ENCODE measurements around the gene LZTR1. TPM values are rescaled to one million over a fixed set of nuclear protein-coding genes. Genes with fewer than 3 reads are reported as not detected.

The LZTR1 gene
- total RNA-seq, 1 experiment from 2014 or later = 40.2 TPM

DNA sequence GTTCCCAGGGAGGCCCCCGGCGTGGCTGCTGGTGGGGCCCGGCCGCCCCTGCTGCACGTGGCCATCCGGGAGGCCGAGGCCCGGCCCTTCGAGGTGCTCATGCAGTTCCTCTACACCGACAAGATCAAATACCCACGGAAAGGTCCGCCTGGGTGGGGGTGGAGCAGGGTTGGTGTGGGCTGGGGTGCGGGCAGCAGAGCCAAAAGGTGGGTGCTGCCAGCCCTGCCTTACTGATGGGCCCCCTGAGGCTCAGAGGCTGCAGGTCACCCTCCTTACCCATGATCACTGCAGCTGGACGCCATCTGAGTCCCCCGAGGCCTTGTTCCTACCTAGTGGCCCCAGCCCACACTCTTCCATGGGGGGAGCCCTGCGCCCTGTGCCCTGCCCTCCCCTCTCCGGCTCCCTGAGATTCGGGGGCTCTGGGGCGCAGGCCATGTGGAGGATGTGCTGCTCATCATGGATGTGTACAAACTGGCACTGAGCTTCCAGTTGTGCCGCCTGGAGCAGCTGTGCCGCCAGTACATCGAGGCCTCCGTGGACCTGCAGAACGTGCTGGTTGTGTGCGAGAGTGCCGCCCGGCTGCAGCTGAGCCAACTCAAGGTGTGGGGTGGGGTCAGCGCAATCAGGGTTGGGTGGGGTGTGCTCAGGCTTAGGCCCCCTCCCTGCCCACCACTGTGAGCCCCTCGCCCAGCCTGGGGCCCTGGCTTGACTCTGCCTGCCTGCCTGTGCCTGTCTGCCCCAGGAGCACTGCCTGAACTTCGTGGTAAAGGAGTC, 12.2 kb downstream of the LZTR1 start:
- no peaks in the 10 kb centered on the region for H3K36me3 ChIP-seq (ENCODE audit: control insufficient read depth, insufficient read depth, low read length)
- H3K4me1 ChIP-seq (ENCODE audit: control insufficient read depth, insufficient read depth, low read length) = no peaks in the 10 kb centered on the region
- H3K27me3 ChIP-seq (ENCODE audit: control insufficient read depth, insufficient read depth, low read length) = no peaks in the 10 kb centered on the region
- ChIA-PET POLR2A (no interaction called here), CTCF (no interaction called here)
- H3K9me3 ChIP-seq (ENCODE audit: control insufficient read depth, insufficient read depth, low read depth, low read length) = no peaks in the 10 kb centered on the region
- intact Hi-C loops (cut with micrococcal nuclease; ENCODE audit: unreplicated experiment) (no loop called here), in situ Hi-C loops (cut with HindIII; ENCODE audit: low pct_unique_long_range_greater_than_20kb, low sequenced_read_pairs) (no loop called here)
- BruUV-seq (replicated peaks) = no TSS peak
- DNase-seq (ENCODE audit: low read depth, low spot score) (no peak), ATAC-seq (no peak)
- TF ChIP-seq TCF7L2 (IDR thresholded peaks at IDR 0.05; ENCODE audit: low read depth, low read length) (no peak), POLR2AphosphoS5 (IDR thresholded peaks at IDR 0.05; ENCODE audit: low read depth, low read length) (no peak), SIN3A (IDR thresholded peaks at IDR 0.05; ENCODE audit: borderline replicate concordance, insufficient read depth, low read depth, low read length) (no peak)
- TF ChIP-seq, protein P1, sequence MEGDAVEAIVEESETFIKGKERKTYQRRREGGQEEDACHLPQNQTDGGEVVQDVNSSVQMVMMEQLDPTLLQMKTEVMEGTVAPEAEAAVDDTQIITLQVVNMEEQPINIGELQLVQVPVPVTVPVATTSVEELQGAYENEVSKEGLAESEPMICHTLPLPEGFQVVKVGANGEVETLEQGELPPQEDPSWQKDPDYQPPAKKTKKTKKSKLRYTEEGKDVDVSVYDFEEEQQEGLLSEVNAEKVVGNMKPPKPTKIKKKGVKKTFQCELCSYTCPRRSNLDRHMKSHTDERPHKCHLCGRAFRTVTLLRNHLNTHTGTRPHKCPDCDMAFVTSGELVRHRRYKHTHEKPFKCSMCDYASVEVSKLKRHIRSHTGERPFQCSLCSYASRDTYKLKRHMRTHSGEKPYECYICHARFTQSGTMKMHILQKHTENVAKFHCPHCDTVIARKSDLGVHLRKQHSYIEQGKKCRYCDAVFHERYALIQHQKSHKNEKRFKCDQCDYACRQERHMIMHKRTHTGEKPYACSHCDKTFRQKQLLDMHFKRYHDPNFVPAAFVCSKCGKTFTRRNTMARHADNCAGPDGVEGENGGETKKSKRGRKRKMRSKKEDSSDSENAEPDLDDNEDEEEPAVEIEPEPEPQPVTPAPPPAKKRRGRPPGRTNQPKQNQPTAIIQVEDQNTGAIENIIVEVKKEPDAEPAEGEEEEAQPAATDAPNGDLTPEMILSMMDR (IDR thresholded peaks at IDR 0.05) = no peak
- TF ChIP-seq, protein P2, sequence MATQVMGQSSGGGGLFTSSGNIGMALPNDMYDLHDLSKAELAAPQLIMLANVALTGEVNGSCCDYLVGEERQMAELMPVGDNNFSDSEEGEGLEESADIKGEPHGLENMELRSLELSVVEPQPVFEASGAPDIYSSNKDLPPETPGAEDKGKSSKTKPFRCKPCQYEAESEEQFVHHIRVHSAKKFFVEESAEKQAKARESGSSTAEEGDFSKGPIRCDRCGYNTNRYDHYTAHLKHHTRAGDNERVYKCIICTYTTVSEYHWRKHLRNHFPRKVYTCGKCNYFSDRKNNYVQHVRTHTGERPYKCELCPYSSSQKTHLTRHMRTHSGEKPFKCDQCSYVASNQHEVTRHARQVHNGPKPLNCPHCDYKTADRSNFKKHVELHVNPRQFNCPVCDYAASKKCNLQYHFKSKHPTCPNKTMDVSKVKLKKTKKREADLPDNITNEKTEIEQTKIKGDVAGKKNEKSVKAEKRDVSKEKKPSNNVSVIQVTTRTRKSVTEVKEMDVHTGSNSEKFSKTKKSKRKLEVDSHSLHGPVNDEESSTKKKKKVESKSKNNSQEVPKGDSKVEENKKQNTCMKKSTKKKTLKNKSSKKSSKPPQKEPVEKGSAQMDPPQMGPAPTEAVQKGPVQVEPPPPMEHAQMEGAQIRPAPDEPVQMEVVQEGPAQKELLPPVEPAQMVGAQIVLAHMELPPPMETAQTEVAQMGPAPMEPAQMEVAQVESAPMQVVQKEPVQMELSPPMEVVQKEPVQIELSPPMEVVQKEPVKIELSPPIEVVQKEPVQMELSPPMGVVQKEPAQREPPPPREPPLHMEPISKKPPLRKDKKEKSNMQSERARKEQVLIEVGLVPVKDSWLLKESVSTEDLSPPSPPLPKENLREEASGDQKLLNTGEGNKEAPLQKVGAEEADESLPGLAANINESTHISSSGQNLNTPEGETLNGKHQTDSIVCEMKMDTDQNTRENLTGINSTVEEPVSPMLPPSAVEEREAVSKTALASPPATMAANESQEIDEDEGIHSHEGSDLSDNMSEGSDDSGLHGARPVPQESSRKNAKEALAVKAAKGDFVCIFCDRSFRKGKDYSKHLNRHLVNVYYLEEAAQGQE (IDR thresholded peaks at IDR 0.05; ENCODE audit: insufficient read depth in 1 of 2, low read depth in 2 of 2, low read length in 1 of 2) = no peak
- no peak overlapping the region for H3K4me3 ChIP-seq (ENCODE audit: low read depth in 2 of 2, low read length in 2 of 2)
- no peak overlapping the region for H3K27ac ChIP-seq (ENCODE audit: low read length)

DNA sequence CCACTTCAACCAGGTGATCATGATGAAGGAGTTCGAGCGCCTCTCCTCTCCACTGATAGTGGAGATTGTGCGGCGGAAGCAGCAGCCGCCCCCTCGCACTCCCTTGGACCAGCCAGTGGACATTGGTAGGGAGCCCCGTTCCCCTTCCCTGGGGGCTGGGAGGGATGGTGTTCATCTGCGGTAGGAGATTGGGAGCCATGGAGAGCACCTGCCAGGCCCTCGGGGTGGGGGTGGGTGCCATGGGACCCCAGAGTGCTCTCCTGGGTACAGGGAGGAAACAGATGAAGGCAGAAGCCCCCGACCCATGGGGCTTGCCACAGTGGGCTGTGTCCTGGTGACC, 12.8 kb downstream of the LZTR1 start:
- TF ChIP-seq TCF7L2 (IDR thresholded peaks at IDR 0.05; ENCODE audit: low read depth, low read length) = no peak
- TF ChIP-seq, protein P2 (IDR thresholded peaks at IDR 0.05; ENCODE audit: insufficient read depth in 1 of 2, low read depth in 2 of 2, low read length in 1 of 2) = no peak
- TF ChIP-seq POLR2AphosphoS5 (IDR thresholded peaks at IDR 0.05; ENCODE audit: low read depth, low read length) = no peak
- ATAC-seq = no peak
- in situ Hi-C loops (cut with HindIII; ENCODE audit: low pct_unique_long_range_greater_than_20kb, low sequenced_read_pairs) = no loop called here

More for the DNA sequence above, 12.8 kb downstream of the LZTR1 start:
- no TSS peak for BruUV-seq (replicated peaks)
- Histone ChIP-seq H3K4me3 (ENCODE audit: low read depth in 2 of 2, low read length in 2 of 2) (no peak overlapping the region), H3K27me3 (ENCODE audit: control insufficient read depth, insufficient read depth, low read length) (no peaks in the 10 kb centered on the region), H3K36me3 (ENCODE audit: control insufficient read depth, insufficient read depth, low read length) (no peaks in the 10 kb centered on the region), H3K9me3 (ENCODE audit: control insufficient read depth, insufficient read depth, low read depth, low read length) (no peaks in the 10 kb centered on the region), H3K27ac (ENCODE audit: low read length) (no peak overlapping the region), H3K4me1 (ENCODE audit: control insufficient read depth, insufficient read depth, low read length) (peaks cover 2% of the 10 kb centered on the region; the same call in 1 of the 2 replicates)
- ChIA-PET CTCF (no interaction called here), POLR2A (no interaction called here)
- intact Hi-C loops (cut with micrococcal nuclease; ENCODE audit: unreplicated experiment) = no loop called here
- no peak for DNase-seq (ENCODE audit: low read depth, low spot score)

All from Panc1 (cell line).